Adrenal gland (tissue), 5 donors: ENCODE measurements around the gene NAP1L4.

Experiments used
- POLR2A ChIP-seq, 2 donors: fragments of 450-650 bp; IDR thresholded peaks; one replicate each; pipeline ENCODE4 v1.6.1; 2017; ENCODE audit warnings: antibody characterized with exemption in 2 of 2, mild to moderate bottlenecking in 2 of 2, moderate library complexity in 1 of 2
- TF ChIP-seq, protein P1 (sequence below), 6 experiments: fragments of 450-650 bp in 4 of 6; fragments of 200-600 bp in 2 of 6; sonication (generic) in 1 of 6; IDR thresholded peaks; 1 replicate in 5 of 6; 2 replicates in 1 of 6; pipeline versions ENCODE4 v1.5.1 to v1.8.0; 2016 to 2021; ENCODE audit warnings: antibody characterized with exemption in 6 of 6, mild to moderate bottlenecking in 2 of 6, moderate library complexity in 1 of 6
- donor health status: DM: no; HTN: no; CAD: no.

DNA sequence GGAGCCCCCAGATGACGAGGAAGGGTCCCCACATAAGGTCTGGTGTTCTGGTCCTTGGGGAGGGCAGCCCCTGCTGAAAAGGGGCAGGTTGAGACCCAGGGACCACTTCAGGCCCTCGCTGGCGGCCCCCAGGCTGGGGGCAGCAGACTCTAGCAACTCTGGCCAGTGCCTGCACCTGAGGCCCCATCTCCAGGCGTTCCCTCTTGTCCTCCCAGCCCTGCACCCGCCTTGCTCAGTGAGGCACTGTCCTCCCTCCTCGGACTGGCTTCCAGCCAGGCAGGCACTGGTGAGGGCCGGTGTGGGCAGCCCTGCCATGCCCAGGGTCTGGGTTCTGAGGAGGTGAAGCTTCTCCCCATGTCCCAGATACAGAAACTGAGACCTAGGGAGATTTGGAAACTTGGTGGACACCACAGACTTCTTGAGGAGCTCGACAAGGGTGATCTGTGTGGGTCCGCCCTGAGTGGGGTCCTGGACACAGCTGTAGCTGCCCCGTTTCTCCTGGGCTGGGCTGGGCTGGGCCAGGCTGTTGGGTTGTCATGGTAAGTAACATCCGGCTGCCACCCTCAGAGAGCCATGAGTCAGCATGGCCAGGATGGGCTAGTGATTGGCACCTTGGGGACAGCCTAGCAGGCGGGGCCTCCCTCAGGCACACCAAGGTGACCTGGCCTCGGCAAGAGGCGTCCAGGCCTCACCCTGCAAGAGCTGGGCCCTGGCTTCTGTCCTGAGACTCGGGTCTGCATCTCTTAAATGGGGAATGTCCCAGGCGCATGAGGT, 51.8 kb downstream of the NAP1L4 start:
- TF ChIP-seq, protein P1, sequence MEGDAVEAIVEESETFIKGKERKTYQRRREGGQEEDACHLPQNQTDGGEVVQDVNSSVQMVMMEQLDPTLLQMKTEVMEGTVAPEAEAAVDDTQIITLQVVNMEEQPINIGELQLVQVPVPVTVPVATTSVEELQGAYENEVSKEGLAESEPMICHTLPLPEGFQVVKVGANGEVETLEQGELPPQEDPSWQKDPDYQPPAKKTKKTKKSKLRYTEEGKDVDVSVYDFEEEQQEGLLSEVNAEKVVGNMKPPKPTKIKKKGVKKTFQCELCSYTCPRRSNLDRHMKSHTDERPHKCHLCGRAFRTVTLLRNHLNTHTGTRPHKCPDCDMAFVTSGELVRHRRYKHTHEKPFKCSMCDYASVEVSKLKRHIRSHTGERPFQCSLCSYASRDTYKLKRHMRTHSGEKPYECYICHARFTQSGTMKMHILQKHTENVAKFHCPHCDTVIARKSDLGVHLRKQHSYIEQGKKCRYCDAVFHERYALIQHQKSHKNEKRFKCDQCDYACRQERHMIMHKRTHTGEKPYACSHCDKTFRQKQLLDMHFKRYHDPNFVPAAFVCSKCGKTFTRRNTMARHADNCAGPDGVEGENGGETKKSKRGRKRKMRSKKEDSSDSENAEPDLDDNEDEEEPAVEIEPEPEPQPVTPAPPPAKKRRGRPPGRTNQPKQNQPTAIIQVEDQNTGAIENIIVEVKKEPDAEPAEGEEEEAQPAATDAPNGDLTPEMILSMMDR (IDR thresholded peaks at IDR 0.05): no peak
- no peak for TF ChIP-seq POLR2A (IDR thresholded peaks at IDR 0.05)
